Lung (tissue), 12 donors: ENCODE data around the gene AAGAB. TPM values are rescaled to one million over a fixed set of nuclear protein-coding genes. Genes with fewer than 3 reads are reported as not detected.

Experiments
- ATAC-seq: fragments of 200-7000 bp; cut with Tn5 transposase; one replicate; pipeline ENCODE4 v1.9.1; 2020; ENCODE audit warnings: moderate number of reproducible peaks; ENCODE audit not compliant: insufficient read depth, low FRiP score
- DNase-seq, 3 donors: peaks; one replicate each; pipeline ENCODE4 v3.0.0-alpha.2; 2013 to 2017
- H3K27ac ChIP-seq, 2 donors: one replicate each; pipeline ENCODE4 v1.5.1; 2013; ENCODE audit warnings: mild to moderate bottlenecking in 2 of 2, moderate library complexity in 2 of 2, control low read depth in 1 of 2, inconsistent platforms in 1 of 2, low read depth in 1 of 2, low read length in 1 of 2
- H3K27me3 ChIP-seq, 3 donors: one replicate each; pipeline ENCODE4 v1.5.1; 2013; ENCODE audit warnings: low read length in 2 of 3; ENCODE audit not compliant: control insufficient read depth in 3 of 3, insufficient read depth in 3 of 3
- H3K36me3 ChIP-seq, 4 donors: one replicate each; pipeline ENCODE4 v1.5.1; 2013; ENCODE audit warnings: low read length in 4 of 4, mild to moderate bottlenecking in 1 of 4, moderate library complexity in 1 of 4; ENCODE audit not compliant: control insufficient read depth in 4 of 4, insufficient read depth in 4 of 4
- H3K4me1 ChIP-seq, 5 donors: one replicate each; pipeline ENCODE4 v1.5.1; 2013; ENCODE audit warnings: low read length in 5 of 5, mild to moderate bottlenecking in 2 of 5, moderate library complexity in 1 of 5; ENCODE audit not compliant: control insufficient read depth in 5 of 5, insufficient read depth in 5 of 5
- H3K4me3 ChIP-seq: one replicate; pipeline ENCODE4 v1.5.1; 2013; ENCODE audit warnings: mild to moderate bottlenecking, control low read depth, moderate library complexity
- H3K9ac ChIP-seq, 2 donors: one replicate each; pipeline ENCODE4 v1.5.1; 2013; ENCODE audit warnings: low read length in 2 of 2, control low read depth in 1 of 2; ENCODE audit not compliant: insufficient read depth in 1 of 2
- H3K9me3 ChIP-seq, 4 donors: one replicate each; pipeline ENCODE4 v1.5.1; 2013; ENCODE audit warnings: low read length in 3 of 4, mild to moderate bottlenecking in 1 of 4, moderate library complexity in 1 of 4; ENCODE audit not compliant: control insufficient read depth in 4 of 4, insufficient read depth in 3 of 4
- CTCF ChIP-seq: IDR thresholded peaks from 2 replicates; pipeline ENCODE4 v1.5.1; 2012; ENCODE audit warnings: mild to moderate bottlenecking; ENCODE audit errors: control extremely low read depth, extremely low read depth
- WGBS, 2 donors: extraction: QIAGEN DNeasy Blood & Tissue Kit; methylation state at CpG; one replicate each; pipeline ENCODE4 v1.1.7; 2013; 5-methylcytosine and 5-hydroxymethylcytosine counted together
- polyA plus RNA-seq, 2 donors: library from polyadenylated mRNA; stranded (reverse); fragments of 200-250 nt; gene quantifications; one replicate each; pipeline ENCODE4 v1.2.1, GENCODE V29; 2013
- total RNA-seq, 2 donors: library from RNA; depleted of rRNA in 1 of 2; stranded (reverse); fragments of >200 nt in 1 of 2; gene quantifications; one replicate each; pipeline ENCODE4 v1.2.1, GENCODE V29; 2014 to 2021
- donor health status: control.
- donor health status: control.
- donor health status: Bipolar disorder and iron deficiency.
- donor health status: healthy.
- donor health status: DM: yes; HTN: yes; CAD: no.

AAGAB gene
- total and polyA plus RNA-seq, 4 donors, result 11.5 to 34.5 (median 26.4) TPM

GRCh38 chr15:67180514-67181191 lies 73.8 kb downstream of the AAGAB start:
- no peak for TF ChIP-seq CTCF
- DNase-seq (no peak), ATAC-seq (no peak)
- WGBS, 2 donors, result 96 to 97% methylated on average over 10 of the region's 10 CpGs
- no peak overlapping the region for H3K9ac ChIP-seq
- H3K27ac ChIP-seq, result no peak overlapping the region
- no peaks in the 10 kb centered on the region for H3K9me3 ChIP-seq
- peaks cover 0 to 25% (median 15%) of the 10 kb centered on the region in 4 donors for H3K36me3 ChIP-seq
- peaks cover 17 to 60% (median 44%) of the 10 kb centered on the region in 5 donors for H3K4me1 ChIP-seq
- no peaks in the 10 kb centered on the region for H3K27me3 ChIP-seq
- H3K4me3 ChIP-seq, result no peak overlapping the region

- 96 to 98% methylated on average over 11 of the region's 11 CpGs for WGBS, 2 donors
- Histone ChIP-seq H3K4me3 (no peak overlapping the region), H3K9me3 (no peaks in the 10 kb centered on the region), H3K4me1 (peaks cover 17 to 61% (median 45%) of the 10 kb centered on the region in 5 donors), H3K27ac (no peak overlapping the region), H3K36me3 (peaks cover 0 to 27% (median 12%) of the 10 kb centered on the region in 4 donors), H3K9ac (no peak overlapping the region), H3K27me3 (no peaks in the 10 kb centered on the region)
- TF ChIP-seq CTCF, result no peak
- ATAC-seq (no peak), DNase-seq (no peak)
Observed at GRCh38 chr15:67180035-67180434, 74.4 kb downstream of the AAGAB start.

- no peak overlapping the region for H3K4me3 ChIP-seq
- peaks cover 17 to 65% (median 48%) of the 10 kb centered on the region in 5 donors for H3K4me1 ChIP-seq
- no peak for TF ChIP-seq CTCF
- peaks cover 0 to 27% (median 9%) of the 10 kb centered on the region in 4 donors for H3K36me3 ChIP-seq
- DNase-seq, result no peak
- no peak overlapping the region for H3K9ac ChIP-seq
- 92 to 96% methylated on average over 9 of the region's 9 CpGs for WGBS, 2 donors
- peak overlapping the region in 1 of 2 donors; percentile 10 for H3K27ac ChIP-seq
- H3K27me3 ChIP-seq, result no peaks in the 10 kb centered on the region
- no peak for ATAC-seq
- no peaks in the 10 kb centered on the region for H3K9me3 ChIP-seq
Observed at GRCh38 chr15:67179411-67179995, 75.0 kb downstream of the AAGAB start.
